Naive B cell (primary cell): ENCODE results near the gene CATSPERD. TPM values are rescaled to one million over a fixed set of nuclear protein-coding genes. Genes with fewer than 3 reads are reported as not detected.
"Not testable (repeated sequence)": the region's sequence is repeated elsewhere in the genome, so short reads cannot be mapped to it uniquely, and the experiment has no call there.

Source experiments
- ATAC-seq, 2 donors: fragments of 150-1000 bp; cut with Tn5 transposase; 2 replicates each; pipeline ENCODE4 v1.10.0; 2021; ENCODE audit warnings: low read depth in 2 of 2, mild to moderate bottlenecking in 2 of 2, moderate library complexity in 2 of 2
- DNase-seq: peaks from one replicate; pipeline ENCODE4 v3.0.0; 2022
- H3K27ac Mint-ChIP-seq, 6 donors: one replicate each; pipeline ENCODE4 v1.8.0; 2020 to 2022; ENCODE audit warnings: mild to moderate bottlenecking in 6 of 6, mixed read lengths in 6 of 6, moderate library complexity in 5 of 6, inconsistent platforms in 2 of 6
- H3K27me3 Mint-ChIP-seq, 3 donors: one replicate each; pipeline ENCODE4 v1.8.0; 2021 to 2022; ENCODE audit warnings: mixed read lengths in 3 of 3, mild to moderate bottlenecking in 1 of 3
- H3K36me3 Mint-ChIP-seq, 2 donors: one replicate each; pipeline ENCODE4 v1.8.0; 2020 to 2022; ENCODE audit warnings: mixed read lengths in 2 of 2, inconsistent platforms in 1 of 2, mild to moderate bottlenecking in 1 of 2
- H3K4me1 Mint-ChIP-seq, 3 donors: one replicate each; pipeline ENCODE4 v1.8.0; 2020 to 2022; ENCODE audit warnings: mixed read lengths in 3 of 3, inconsistent platforms in 1 of 3, mild to moderate bottlenecking in 1 of 3, moderate library complexity in 1 of 3
- H3K4me3 Mint-ChIP-seq, 8 donors: one replicate each; pipeline ENCODE4 v1.8.0; 2020 to 2022; ENCODE audit warnings: mild to moderate bottlenecking in 8 of 8, mixed read lengths in 8 of 8, moderate library complexity in 8 of 8, inconsistent platforms in 2 of 8
- H3K9me3 Mint-ChIP-seq, 7 donors: one replicate each; pipeline ENCODE4 v1.8.0; 2020 to 2022; ENCODE audit warnings: mixed read lengths in 7 of 7, mild to moderate bottlenecking in 5 of 7, inconsistent platforms in 2 of 7, moderate library complexity in 1 of 7
- polyA plus RNA-seq, 6 donors: library from polyadenylated mRNA; unstranded; fragments of 300-500 nt; fragmentation: Illumina TruSeq; gene quantifications; one replicate each; pipeline ENCODE4 v1.2.3, GENCODE V29; 2021; ENCODE audit warnings: low read depth in 6 of 6

The CATSPERD gene
- polyA plus RNA-seq, 6 donors from 2014 or later = not detected

DNA sequence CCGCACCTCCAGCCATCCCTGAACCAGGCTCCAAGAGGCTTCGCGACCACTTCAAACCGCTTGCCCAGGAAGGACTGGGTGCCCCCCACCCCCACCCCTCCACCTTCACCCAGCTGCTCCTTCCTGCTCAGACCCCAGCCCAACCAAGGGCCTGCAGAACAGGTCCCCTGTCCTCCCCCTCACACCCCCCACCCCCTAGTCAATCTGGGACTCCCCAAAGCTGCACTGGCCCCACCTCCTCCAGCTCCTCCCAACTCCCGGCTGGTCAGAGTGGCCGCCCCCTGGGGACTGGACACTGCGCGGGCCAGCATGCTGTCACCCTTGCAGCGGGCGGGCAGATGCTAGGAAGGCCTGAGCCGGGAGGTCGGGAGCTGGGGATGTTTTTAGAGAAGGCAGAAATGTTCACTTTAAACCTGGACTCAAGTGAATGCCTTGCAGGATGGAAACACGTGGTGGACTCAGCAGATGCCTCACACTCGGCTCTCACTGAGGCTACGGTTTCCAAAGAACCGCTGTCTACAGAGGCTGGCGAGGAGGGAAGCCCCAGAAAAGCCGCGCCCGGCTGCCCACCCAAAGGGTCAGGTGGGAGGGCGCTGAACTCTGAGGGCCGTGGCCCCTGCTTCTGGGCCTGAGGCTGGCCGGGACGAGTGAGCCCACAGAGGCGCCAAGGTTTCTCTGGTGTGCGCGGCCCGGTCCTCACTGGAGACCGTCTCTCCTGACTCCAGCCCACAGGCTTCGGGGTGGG lies 22.4 kb upstream of the CATSPERD start:
- Mint-ChIP-seq H3K36me3 (peaks cover 0 to 6% of the 10 kb centered on the region in 2 donors), H3K27me3 (no peaks in the 10 kb centered on the region), H3K4me1 (peaks cover 0 to 11% (median 3%) of the 10 kb centered on the region in 3 donors), H3K9me3 (no peaks in the 10 kb centered on the region), H3K4me3 (peak overlapping the region in 1 of 8 donors; percentile 62), H3K27ac (peak overlapping the region in 1 of 6 donors; percentile 44)
- ATAC-seq = no peak
- DNase-seq = no peak

DNA sequence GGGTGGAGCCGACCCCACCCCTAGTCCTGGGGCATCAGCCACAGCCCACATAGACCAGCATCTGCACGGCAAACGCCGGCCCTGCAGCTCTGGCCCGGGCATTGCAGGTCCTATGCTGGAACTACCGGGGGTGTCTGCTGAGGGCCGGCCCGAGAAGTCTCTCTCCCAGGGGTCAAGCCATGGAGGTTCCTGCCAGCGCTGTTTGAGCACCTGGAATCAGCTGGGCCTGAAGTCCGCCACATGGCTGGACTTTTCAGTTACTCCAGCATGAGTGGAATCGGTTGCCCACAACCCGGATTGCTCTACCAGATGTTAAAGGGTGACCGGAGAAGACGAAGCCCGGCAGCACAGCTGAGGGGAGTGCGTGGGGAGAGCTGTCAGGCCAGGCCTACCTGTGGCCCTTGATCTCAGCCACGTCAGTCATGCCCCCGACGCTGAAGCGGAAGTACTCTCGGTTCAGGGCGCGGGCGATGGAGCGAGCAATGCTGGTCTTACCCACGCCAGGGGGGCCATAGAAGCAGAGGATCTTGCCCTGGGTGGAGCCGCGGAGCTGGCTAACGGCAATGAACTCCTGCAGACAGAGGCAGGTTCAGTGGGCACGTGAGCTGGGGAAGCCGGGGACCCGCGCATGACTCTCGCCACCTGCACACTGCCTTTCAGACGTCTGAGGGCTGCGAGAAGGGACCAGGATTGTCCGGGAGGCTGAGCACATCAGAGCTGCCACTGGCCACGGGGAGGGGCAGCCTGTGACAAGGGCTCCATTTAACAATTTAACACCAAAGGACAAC lies 21.6 kb upstream of the CATSPERD start:
- Mint-ChIP-seq H3K27ac (peak overlapping the region in 3 of 6 donors; percentile 18 to 60 (median 19)), H3K4me1 (peaks cover 0 to 11% (median 0%) of the 10 kb centered on the region in 3 donors), H3K27me3 (no peaks in the 10 kb centered on the region), H3K36me3 (peaks cover 0 to 8% of the 10 kb centered on the region in 2 donors), H3K9me3 (no peaks in the 10 kb centered on the region), H3K4me3 (no peak overlapping the region)
- ATAC-seq (peak; percentile 14 to 45), DNase-seq (no peak)

DNA sequence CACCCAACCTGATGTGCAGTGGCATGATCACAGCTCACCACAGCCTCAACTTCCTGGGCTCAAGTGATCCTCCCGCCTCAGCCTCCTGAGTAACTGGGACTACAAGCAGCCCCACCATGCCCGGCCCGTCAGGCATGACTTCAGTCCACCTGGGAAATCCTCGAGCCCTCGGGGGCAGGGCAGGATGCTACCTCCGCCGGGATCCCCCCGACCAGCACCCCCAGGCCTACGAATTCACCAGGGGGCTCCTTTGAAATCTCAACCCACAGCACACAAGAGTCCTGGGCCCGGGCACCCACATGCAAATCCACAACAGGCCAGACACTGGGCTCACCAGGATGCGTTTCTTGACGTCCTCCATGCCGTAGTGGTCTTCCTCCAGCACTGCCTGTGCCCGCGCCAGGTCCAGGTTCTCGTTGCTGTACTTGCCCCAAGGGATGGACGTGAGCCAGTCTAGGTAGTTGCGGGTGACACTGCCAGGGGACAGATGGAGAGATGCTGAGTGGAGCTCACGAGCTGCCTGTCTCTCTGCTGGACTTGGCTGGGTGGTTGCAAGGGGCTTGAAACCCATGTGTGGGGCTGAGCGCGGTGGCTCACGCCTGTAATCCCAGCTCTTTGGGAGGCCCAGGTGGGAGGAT lies 19.9 kb upstream of the CATSPERD start:
- Mint-ChIP-seq H3K27me3 (no peaks in the 10 kb centered on the region), H3K36me3 (peaks cover 0 to 8% of the 10 kb centered on the region in 2 donors), H3K4me1 (peaks cover 0 to 5% (median 0%) of the 10 kb centered on the region in 3 donors), H3K27ac (peak overlapping the region in 1 of 6 donors; percentile 37), H3K4me3 (no peak overlapping the region), H3K9me3 (no peaks in the 10 kb centered on the region)
- DNase-seq (no peak), ATAC-seq (no peak)

DNA sequence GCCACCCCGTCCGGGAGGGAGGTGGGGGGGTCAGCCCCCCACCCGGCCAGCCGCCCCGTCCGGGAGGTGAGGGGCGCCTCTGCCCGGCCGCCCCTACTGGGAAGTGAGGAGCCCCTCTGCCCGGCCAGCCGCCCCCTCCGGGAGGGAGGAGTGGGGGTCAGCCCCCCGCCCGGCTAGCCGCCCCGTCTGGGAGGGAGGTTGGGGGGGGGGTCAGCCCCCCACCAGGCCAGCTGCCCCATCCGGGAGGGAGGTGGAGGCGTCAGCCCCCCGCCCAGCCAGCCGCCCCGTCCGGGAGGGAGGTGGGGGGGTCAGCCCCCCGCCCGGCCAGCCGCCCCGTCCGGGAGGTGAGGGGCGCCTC lies 18.4 kb upstream of the CATSPERD start:
- not testable (repeated sequence) for ATAC-seq, H3K9me3 Mint-ChIP-seq, H3K27ac Mint-ChIP-seq, H3K4me1 Mint-ChIP-seq, DNase-seq, H3K36me3 Mint-ChIP-seq, H3K27me3 Mint-ChIP-seq, H3K4me3 Mint-ChIP-seq

DNA sequence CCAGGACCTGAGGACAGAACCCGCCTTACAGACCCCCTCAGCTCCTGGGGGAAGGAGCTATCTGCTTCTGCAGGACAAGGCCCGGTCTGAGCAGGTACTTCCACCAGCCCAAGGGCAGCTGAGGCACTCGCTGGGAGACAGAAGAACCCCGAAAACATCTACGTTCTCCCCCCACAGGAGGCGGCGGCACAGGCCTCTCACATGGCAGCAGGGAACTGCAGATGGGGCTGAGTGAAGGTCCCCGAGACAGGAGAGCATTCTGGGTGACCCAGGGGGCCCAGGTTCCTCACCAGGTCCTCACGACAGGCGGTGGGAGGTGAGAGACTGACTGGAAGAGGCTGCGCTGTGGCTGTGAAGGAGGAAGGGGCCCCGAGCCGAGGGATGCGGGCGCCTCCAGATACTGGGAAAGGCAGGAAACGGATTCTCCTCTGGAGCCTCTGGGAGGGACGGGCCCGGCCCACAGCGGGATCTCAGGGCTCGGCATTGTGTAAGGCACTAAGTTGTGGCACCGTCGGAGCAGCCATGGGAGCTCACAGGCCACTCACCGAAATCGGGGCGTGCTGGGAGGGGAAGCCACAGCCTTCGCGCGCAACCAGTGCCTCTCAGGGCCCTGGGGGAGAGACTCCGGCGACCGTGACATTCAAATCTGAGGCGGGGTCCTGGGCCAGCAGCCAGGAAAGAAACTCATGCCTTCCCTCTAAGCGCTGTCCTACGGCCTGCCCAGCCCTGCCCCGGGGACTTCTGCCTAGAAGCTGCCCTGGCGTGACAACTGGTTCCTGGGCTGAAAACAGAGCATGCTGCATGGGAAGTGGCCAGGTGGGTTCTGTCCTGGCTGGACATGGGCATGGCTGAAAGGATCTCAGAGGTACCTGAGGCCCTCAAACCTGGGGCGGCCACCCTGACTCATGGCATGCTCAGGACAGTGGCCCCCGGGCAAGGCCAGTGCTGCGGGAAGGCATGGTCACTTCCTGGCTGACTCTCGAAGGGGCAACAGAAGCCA lies 16.3 kb upstream of the CATSPERD start:
- Mint-ChIP-seq H3K4me1 (peaks cover 0 to 5% (median 0%) of the 10 kb centered on the region in 3 donors), H3K36me3 (peaks cover 0 to 8% of the 10 kb centered on the region in 2 donors), H3K27me3 (no peaks in the 10 kb centered on the region), H3K27ac (peak overlapping the region in 1 of 6 donors; percentile 67), H3K9me3 (no peaks in the 10 kb centered on the region), H3K4me3 (no peak overlapping the region)
- ATAC-seq = no peak
- no peak for DNase-seq

DNA sequence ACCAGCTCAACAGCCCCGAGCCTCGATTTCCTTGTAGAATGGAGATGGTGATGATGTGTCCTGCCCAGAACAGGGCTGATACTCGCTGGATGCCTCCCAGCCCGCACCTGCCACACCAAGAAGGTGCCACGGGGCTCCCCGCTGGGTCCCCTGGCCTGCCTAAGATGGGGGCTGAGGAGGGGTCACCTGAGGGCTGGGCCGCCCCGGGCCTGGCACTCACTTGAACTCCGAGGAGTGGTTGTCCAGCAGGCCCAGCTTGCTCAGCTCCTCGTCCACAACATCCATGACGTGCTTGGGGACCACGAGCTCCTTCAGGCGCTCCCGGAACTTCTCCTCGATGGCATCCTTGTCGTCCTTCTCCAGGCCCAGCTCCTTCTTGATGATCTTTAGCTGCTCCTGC lies 14.9 kb upstream of the CATSPERD start:
- DNase-seq = no peak
- H3K4me1 Mint-ChIP-seq = peaks cover 0 to 5% (median 0%) of the 10 kb centered on the region in 3 donors
- H3K27me3 Mint-ChIP-seq = no peaks in the 10 kb centered on the region
- ATAC-seq = no peak
- H3K4me3 Mint-ChIP-seq = no peak overlapping the region
- H3K36me3 Mint-ChIP-seq = peaks cover 0 to 8% of the 10 kb centered on the region in 2 donors
- H3K9me3 Mint-ChIP-seq = no peaks in the 10 kb centered on the region
- no peak overlapping the region for H3K27ac Mint-ChIP-seq

GRCh38 chr19:5706876-5707573 lies 13.4 kb upstream of the CATSPERD start:
- ATAC-seq (no peak), DNase-seq (no peak)
- H3K4me1 Mint-ChIP-seq = peaks cover 0 to 5% (median 0%) of the 10 kb centered on the region in 3 donors
- peak overlapping the region in 2 of 8 donors; percentile 9 to 60 for H3K4me3 Mint-ChIP-seq
- H3K36me3 Mint-ChIP-seq = peaks cover 0 to 8% of the 10 kb centered on the region in 2 donors
- no peaks in the 10 kb centered on the region for H3K27me3 Mint-ChIP-seq
- no peaks in the 10 kb centered on the region for H3K9me3 Mint-ChIP-seq
- H3K27ac Mint-ChIP-seq = peak overlapping the region in 3 of 6 donors; percentile 28 to 66 (median 65)

DNA sequence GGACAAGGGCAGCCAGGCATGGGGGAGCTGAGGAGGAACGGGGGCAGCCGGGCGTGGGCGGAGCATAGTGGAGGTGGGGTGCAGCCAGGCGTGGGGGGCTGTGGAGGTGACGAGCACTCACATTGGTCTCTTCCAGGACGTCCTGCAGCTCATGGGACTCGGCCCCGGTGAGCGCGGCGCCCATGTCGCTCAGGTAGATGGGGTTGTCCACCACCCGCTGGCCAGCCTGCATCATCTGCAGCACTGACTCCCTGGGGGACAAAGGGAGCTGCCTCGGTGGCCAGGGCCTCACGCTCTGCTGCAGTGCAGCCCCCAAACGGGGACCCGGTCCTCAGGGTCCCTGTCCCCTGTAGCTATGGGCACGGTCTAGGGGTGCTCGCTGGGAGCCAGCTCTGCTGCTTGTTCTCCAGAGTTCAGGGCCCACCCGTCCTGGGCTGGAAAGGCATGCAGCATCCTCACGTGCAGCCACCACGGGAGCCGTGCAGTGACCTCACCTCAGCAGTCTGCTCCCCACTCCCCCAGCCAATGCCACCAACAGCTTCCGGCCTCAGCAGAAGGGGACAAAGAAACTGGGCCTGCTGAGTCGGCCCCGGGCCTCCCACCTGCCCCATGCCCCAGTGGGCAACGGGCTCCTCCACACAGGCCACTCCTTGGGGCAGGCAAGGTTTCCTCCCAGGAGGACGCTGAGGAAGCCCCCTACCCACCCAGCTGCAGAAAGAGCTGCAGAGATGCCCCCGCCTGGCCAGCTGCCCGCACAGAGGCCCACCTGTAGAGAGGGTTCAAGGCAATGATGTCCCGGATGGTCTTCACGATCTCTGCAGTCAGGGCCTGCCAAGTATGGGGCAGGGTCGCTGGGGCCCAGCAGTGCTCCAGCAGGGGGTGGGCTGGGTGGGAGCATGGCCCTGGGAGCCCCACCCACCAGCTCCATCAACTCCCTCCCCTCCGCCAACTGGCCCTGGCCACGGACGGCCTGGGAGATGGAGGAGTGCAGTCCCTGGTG lies 12.6 kb upstream of the CATSPERD start:
- Mint-ChIP-seq H3K9me3 (no peaks in the 10 kb centered on the region), H3K4me1 (peaks cover 0 to 5% (median 0%) of the 10 kb centered on the region in 3 donors), H3K4me3 (peak overlapping the region in 1 of 8 donors; percentile 60), H3K27ac (peak overlapping the region in 1 of 6 donors; percentile 65), H3K27me3 (no peaks in the 10 kb centered on the region), H3K36me3 (peaks cover 0 to 8% of the 10 kb centered on the region in 2 donors)
- DNase-seq = no peak
- no peak for ATAC-seq

DNA sequence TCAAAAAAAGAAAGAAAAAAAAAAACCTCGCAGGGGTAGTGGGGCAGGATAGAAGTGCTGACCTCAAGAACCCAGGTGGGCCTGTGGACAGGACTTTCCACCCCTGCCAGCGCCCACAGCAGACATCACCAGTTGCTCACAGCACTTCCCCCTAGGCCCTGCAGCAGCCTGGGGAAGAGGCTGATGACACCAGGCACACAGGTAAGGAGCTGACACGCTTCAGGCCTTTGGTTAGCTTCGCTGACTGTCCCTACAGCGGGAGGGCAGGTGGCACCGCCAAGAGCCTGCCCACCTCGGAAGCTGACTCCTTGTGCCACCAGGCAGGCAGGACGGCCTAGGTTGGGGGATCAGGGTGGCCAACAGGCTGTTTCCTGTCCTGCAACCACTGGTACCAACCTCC lies 9.4 kb upstream of the CATSPERD start:
- no peaks in the 10 kb centered on the region for H3K36me3 Mint-ChIP-seq
- DNase-seq (no peak), ATAC-seq (no peak)
- H3K4me1 Mint-ChIP-seq = peaks cover 0 to 4% (median 3%) of the 10 kb centered on the region in 3 donors
- H3K27ac Mint-ChIP-seq = peak overlapping the region in 1 of 6 donors; percentile 51
- H3K4me3 Mint-ChIP-seq = no peak overlapping the region
- H3K9me3 Mint-ChIP-seq = no peaks in the 10 kb centered on the region
- no peaks in the 10 kb centered on the region for H3K27me3 Mint-ChIP-seq

DNA sequence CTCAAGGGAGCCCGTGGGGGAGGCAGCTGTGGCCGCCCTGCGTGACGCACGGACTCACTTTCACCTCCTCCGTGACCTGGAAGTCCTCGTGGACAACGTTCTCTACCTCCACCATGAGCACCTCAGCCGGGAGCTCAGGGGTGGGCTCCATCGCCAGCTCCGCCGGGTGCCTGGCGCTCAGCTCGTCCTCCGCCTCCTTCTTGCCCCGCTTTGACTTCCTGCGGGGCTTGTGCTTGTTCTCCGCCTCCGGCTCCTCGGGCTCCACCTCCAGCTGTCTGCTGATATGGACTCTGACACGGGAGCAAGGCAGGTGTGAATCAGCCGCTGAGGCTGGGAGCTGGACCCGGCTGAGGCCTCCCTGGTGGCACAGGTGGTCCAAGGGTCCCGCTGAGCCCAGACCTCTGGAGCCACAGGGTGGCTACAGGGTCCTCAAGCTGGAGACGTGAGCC lies 8.7 kb upstream of the CATSPERD start:
- H3K27ac Mint-ChIP-seq = peak overlapping the region in 1 of 6 donors; percentile 21
- DNase-seq (no peak), ATAC-seq (no peak)
- no peak overlapping the region for H3K4me3 Mint-ChIP-seq
- H3K36me3 Mint-ChIP-seq = no peaks in the 10 kb centered on the region
- no peaks in the 10 kb centered on the region for H3K9me3 Mint-ChIP-seq
- peaks cover 0 to 4% (median 3%) of the 10 kb centered on the region in 3 donors for H3K4me1 Mint-ChIP-seq
- H3K27me3 Mint-ChIP-seq = no peaks in the 10 kb centered on the region

GRCh38 chr19:5713228-5713627 lies 7.2 kb upstream of the CATSPERD start:
- no peak for ATAC-seq
- H3K27ac Mint-ChIP-seq = peak overlapping the region in 1 of 6 donors; percentile 56
- no peak overlapping the region for H3K4me3 Mint-ChIP-seq
- peaks cover 0 to 17% (median 9%) of the 10 kb centered on the region in 3 donors for H3K4me1 Mint-ChIP-seq
- H3K27me3 Mint-ChIP-seq = no peaks in the 10 kb centered on the region
- H3K9me3 Mint-ChIP-seq = no peaks in the 10 kb centered on the region
- no peak for DNase-seq
- H3K36me3 Mint-ChIP-seq = no peaks in the 10 kb centered on the region
